SK-N-SH treated with all-trans-retinoic acid at 6 μM for 48 hours (cell line): ENCODE data around the gene RPP40.

Source experiments
- ATAC-seq: fragments of 200-7000 bp; cut with Tn5 transposase; 3 replicates; pipeline ENCODE4 v1.9.1; 2020; ENCODE audit warnings: mild to moderate bottlenecking, moderate library complexity
- ARNTL ChIP-seq: fragments of 450-650 bp; formaldehyde crosslinking; IDR thresholded peaks from 2 replicates; pipeline ENCODE4 v1.5.0; 2020; ENCODE audit warnings: low read depth, mild to moderate bottlenecking, moderate library complexity, borderline replicate concordance
- BACH2 ChIP-seq: fragments of 250-450 bp; sonication (Bioruptor Pico); IDR thresholded peaks from 2 replicates; pipeline ENCODE4 v1.9.0; 2021; ENCODE audit warnings: mild to moderate bottlenecking, borderline replicate concordance
- CREB5 ChIP-seq: fragments of 250-450 bp; sonication (Bioruptor Pico); IDR thresholded peaks from 2 replicates; pipeline ENCODE4 v1.5.1; 2020; ENCODE audit warnings: low read depth, mild to moderate bottlenecking, moderate library complexity
- CSDC2 ChIP-seq: fragments of 250-450 bp; sonication (Bioruptor Pico); IDR thresholded peaks from 2 replicates; pipeline ENCODE4 v1.5.0; 2020; ENCODE audit warnings: mild to moderate bottlenecking, moderate library complexity
- CSRNP3 ChIP-seq: fragments of 250-450 bp; sonication (Bioruptor Pico); IDR thresholded peaks from 2 replicates; pipeline ENCODE4 v1.5.1; 2021; ENCODE audit warnings: mild to moderate bottlenecking, moderate library complexity
- ESRRG ChIP-seq: fragments of 250-450 bp; sonication (Bioruptor Pico); IDR thresholded peaks from 2 replicates; pipeline ENCODE4 v1.6.1; 2021; ENCODE audit warnings: mild to moderate bottlenecking
- GLIS3 ChIP-seq: fragments of 250-450 bp; sonication (Bioruptor Pico); IDR thresholded peaks from 2 replicates; pipeline ENCODE4 v1.5.0; 2020; ENCODE audit warnings: mild to moderate bottlenecking, moderate library complexity
- ISL1 ChIP-seq: fragments of 250-450 bp; sonication (Bioruptor Pico); IDR thresholded peaks from 2 replicates; pipeline ENCODE4 v2.1.2; 2022; ENCODE audit warnings: mild to moderate bottlenecking, moderate library complexity
- OSR1 ChIP-seq: fragments of 250-450 bp; sonication (Bioruptor Pico); IDR thresholded peaks from 2 replicates; pipeline ENCODE4 v1.8.0; 2022; ENCODE audit warnings: moderate library complexity, mild to moderate bottlenecking, inconsistent platforms
- PATZ1 ChIP-seq: fragments of 250-450 bp; sonication (Bioruptor Pico); IDR thresholded peaks from 2 replicates; pipeline ENCODE4 v1.8.0; 2020; ENCODE audit warnings: mild to moderate bottlenecking, moderate library complexity, borderline replicate concordance
- POU6F1 ChIP-seq: fragments of 250-450 bp; sonication (Bioruptor Pico); IDR thresholded peaks from 2 replicates; pipeline ENCODE4 v1.8.0; 2021; ENCODE audit warnings: low read depth, mild to moderate bottlenecking, moderate library complexity, borderline replicate concordance
- RARB ChIP-seq: fragments of 250-450 bp; sonication (Bioruptor Pico); IDR thresholded peaks from 2 replicates; pipeline ENCODE4 v1.8.0; 2021; ENCODE audit warnings: mild to moderate bottlenecking, moderate library complexity
- SNAI2 ChIP-seq: fragments of 250-450 bp; sonication (Bioruptor Pico); IDR thresholded peaks from 2 replicates; pipeline ENCODE4 v1.5.0; 2020; ENCODE audit warnings: mild to moderate bottlenecking, moderate library complexity
- TCF4 ChIP-seq: fragments of 250-450 bp; sonication (Bioruptor Pico); IDR thresholded peaks from 2 replicates; pipeline ENCODE4 v1.8.0; 2021; ENCODE audit warnings: mild to moderate bottlenecking, moderate library complexity, borderline replicate concordance
- TOX ChIP-seq: fragments of 250-450 bp; sonication (Bioruptor Pico); IDR thresholded peaks from 2 replicates; pipeline ENCODE4 v1.8.0; 2021; ENCODE audit warnings: mild to moderate bottlenecking, moderate library complexity, borderline replicate concordance
- TSHZ2 ChIP-seq: fragments of 250-450 bp; sonication (Bioruptor Pico); IDR thresholded peaks from 2 replicates; pipeline ENCODE4 v1.5.0; 2020; ENCODE audit warnings: mild to moderate bottlenecking, moderate library complexity
- ZC3H10 ChIP-seq: fragments of 250-450 bp; sonication (Bioruptor Pico); IDR thresholded peaks from 2 replicates; pipeline ENCODE4 v1.5.1; 2021; ENCODE audit warnings: mild to moderate bottlenecking, moderate library complexity
- ZFP3 ChIP-seq: fragments of 250-450 bp; sonication (Bioruptor Pico); IDR thresholded peaks from 2 replicates; pipeline ENCODE4 v1.5.0; 2020; ENCODE audit warnings: mild to moderate bottlenecking, moderate library complexity
- ZFP30 ChIP-seq: fragments of 450-650 bp; formaldehyde crosslinking; IDR thresholded peaks from 2 replicates; pipeline ENCODE4 v1.5.0; 2022; ENCODE audit warnings: mild to moderate bottlenecking, moderate library complexity
- ZNF565 ChIP-seq: fragments of 450-650 bp; formaldehyde crosslinking; conservative IDR thresholded peaks from 2 replicates; pipeline ENCODE4 v1.5.0; 2020; ENCODE audit warnings: low read depth, mild to moderate bottlenecking, moderate library complexity
- ZNF70 ChIP-seq: fragments of 450-650 bp; formaldehyde crosslinking; IDR thresholded peaks from 2 replicates; pipeline ENCODE4 v1.5.0; 2020; ENCODE audit warnings: mild to moderate bottlenecking, moderate library complexity
- ZNF8 ChIP-seq: fragments of 450-650 bp; formaldehyde crosslinking; IDR thresholded peaks from 2 replicates; pipeline ENCODE4 v1.5.0; 2020; ENCODE audit warnings: mild to moderate bottlenecking, moderate library complexity

RPP40 gene

GRCh38 chr6:5034736-5035135 is 30.9 kb upstream of the RPP40 start:
- no peak for TF ChIP-seq ISL1 (CRISPR knock-in tag)
- TF ChIP-seq CSDC2 = no peak
- no peak for TF ChIP-seq ZNF70 (CRISPR knock-in tag)
- TF ChIP-seq ARNTL = no peak
- no peak for TF ChIP-seq ZNF565
- TF ChIP-seq GLIS3 (CRISPR knock-in tag) = no peak
- no peak for TF ChIP-seq BACH2 (CRISPR knock-in tag)
- TF ChIP-seq POU6F1 (CRISPR knock-in tag) = no peak
- no peak for TF ChIP-seq TCF4
- TF ChIP-seq ZFP30 (CRISPR knock-in tag) = no peak
- TF ChIP-seq RARB = no peak
- no peak for TF ChIP-seq TSHZ2 (CRISPR knock-in tag)
- no peak for TF ChIP-seq PATZ1
- no peak for TF ChIP-seq CSRNP3
- no peak for TF ChIP-seq TOX
- no peak for TF ChIP-seq ZNF8 (CRISPR knock-in tag)
- no peak for TF ChIP-seq OSR1 (CRISPR knock-in tag)
- no peak for TF ChIP-seq SNAI2 (CRISPR knock-in tag)
- no peak for TF ChIP-seq CREB5 (CRISPR knock-in tag)
- TF ChIP-seq ESRRG (CRISPR knock-in tag) = no peak
- ATAC-seq = no peak

- ATAC-seq = no peak
- TF ChIP-seq POU6F1 (CRISPR knock-in tag) (no peak), OSR1 (CRISPR knock-in tag) (no peak), ZNF8 (CRISPR knock-in tag) (no peak), ZC3H10 (no peak), CSRNP3 (no peak), CSDC2 (no peak), RARB (no peak), PATZ1 (no peak), TOX (no peak), BACH2 (CRISPR knock-in tag) (no peak), TSHZ2 (CRISPR knock-in tag) (no peak), ZFP30 (CRISPR knock-in tag) (no peak), ZNF565 (no peak), ZFP3 (no peak), TCF4 (no peak), ZNF70 (CRISPR knock-in tag) (no peak)
Observed at GRCh38 chr6:5034328-5034727, 30.5 kb upstream of the RPP40 start.
